HCT116 (cell line): ENCODE data around the gene GOLGA1. TPM values are rescaled to one million over a fixed set of nuclear protein-coding genes. Genes with fewer than 3 reads are reported as not detected.

Experiments
- ATAC-seq: fragments of 200-7000 bp; cut with Tn5 transposase; 2 replicates; pipeline ENCODE4 v1.9.1; 2020; ENCODE audit warnings: mild to moderate bottlenecking, moderate library complexity
- BruUV-seq: library from RNA; stranded (reverse); fragments of 400-500 nt; replicated peaks from 2 replicates; lab custom pipeline; 2021; lab: Mats Ljungman, UMichigan
- CTCF ChIA-PET: fragments of 300-600 bp; sonication (Branson Sonifier 250); formaldehyde crosslinking; loops from one replicate; lab custom pipeline; 2021; ENCODE audit warnings: antibody characterized with exemption; lab: Charles Lee
- POLR2A ChIA-PET: fragments of 300-600, 350-600 bp; sonication (Branson Sonifier 250); formaldehyde crosslinking; loops from one replicate; lab custom pipeline; 2021; ENCODE audit warnings: antibody characterized with exemption; lab: Charles Lee
- RAD21 ChIA-PET, 2 experiments: fragments of 300-600 bp; sonication (Branson Sonifier 250); formaldehyde crosslinking; loops; one replicate each; lab custom pipeline; 2023; ENCODE audit warnings: low total read pairs in 2 of 2; ENCODE audit not compliant: uncharacterized antibody in 2 of 2, unreplicated experiment in 2 of 2, low non-redundant PET in 1 of 2; lab: Charles Lee
- DNase-seq: peaks from one replicate; pipeline ENCODE4 v3.0.0-alpha.2; 2010; ENCODE audit warnings: low read depth, low spot score
- H2AFZ ChIP-seq: fragments of 200-600 bp; shearing (Covaris generic), sonication (generic); 2 replicates; pipeline ENCODE4 v1.6.1; 2017; ENCODE audit warnings: low read depth, mixed run types, mixed read lengths, antibody characterized with exemption, low read length; ENCODE audit not compliant: poor library complexity, severe bottlenecking
- H3K27ac ChIP-seq: 2 replicates; pipeline ENCODE4 v1.5.1; 2012; ENCODE audit warnings: low read depth, low read length
- H3K27me3 ChIP-seq: fragments of 200-600 bp; sonication (generic); 2 replicates; pipeline ENCODE4 v1.6.1; 2016; ENCODE audit warnings: mixed run types, low read length, mixed read lengths; ENCODE audit not compliant: insufficient read depth
- H3K36me3 ChIP-seq, 2 experiments: fragments of 200-500 bp in 1 of 2; fragments of 200-600 bp in 1 of 2; sonication (Bioruptor generic) in 1 of 2; sonication (generic) in 1 of 2; 2 replicates each; pipeline versions ENCODE4 v1.5.1 to v1.6.1; 2014 to 2016; ENCODE audit warnings: low read length in 2 of 2, inconsistent platforms in 1 of 2, mixed read lengths in 1 of 2, mixed run types in 1 of 2; ENCODE audit not compliant: insufficient read depth in 2 of 2, control insufficient read depth in 1 of 2
- H3K4me1 ChIP-seq, 2 experiments: fragments of 200-600 bp in 1 of 2; sonication (generic) in 1 of 2; 2 replicates each; pipeline versions ENCODE4 v1.5.1 to v1.6.1; 2012 to 2017; ENCODE audit warnings: low read length in 2 of 2, inconsistent platforms in 1 of 2, mild to moderate bottlenecking in 1 of 2, mixed read lengths in 1 of 2, mixed run types in 1 of 2, moderate library complexity in 1 of 2; ENCODE audit not compliant: insufficient read depth in 2 of 2, control insufficient read depth in 1 of 2
- H3K4me2 ChIP-seq: fragments of 200-600 bp; sonication (generic); 2 replicates; pipeline ENCODE4 v1.6.1; 2017; ENCODE audit warnings: mixed run types, low read length, mixed read lengths
- H3K4me3 ChIP-seq, 2 experiments: fragments of 200-600 bp in 1 of 2; sonication (generic) in 1 of 2; replicated peaks in 1 of 2; 2 replicates each; pipeline ENCODE4 v1.5.1; 2011 to 2016; ENCODE audit warnings: low read length in 2 of 2, control low read depth in 1 of 2, low read depth in 1 of 2, mild to moderate bottlenecking in 1 of 2, mixed read lengths in 1 of 2, mixed run types in 1 of 2
- H3K79me2 ChIP-seq: fragments of 200-600 bp; sonication (generic); 2 replicates; pipeline ENCODE4 v1.6.1; 2017; ENCODE audit warnings: mild to moderate bottlenecking, mixed run types, low read length, moderate library complexity, mixed read lengths; ENCODE audit not compliant: insufficient read depth
- H3K9ac ChIP-seq: fragments of 200-600 bp; sonication (generic); 2 replicates; pipeline ENCODE4 v1.6.1; 2016; ENCODE audit warnings: low read length, mixed read lengths
- H3K9me2 ChIP-seq: fragments of 200-600 bp; sonication (generic), shearing (Covaris generic); 2 replicates; pipeline ENCODE4 v1.6.1; 2017; ENCODE audit warnings: mixed run types, mild to moderate bottlenecking, moderate library complexity; ENCODE audit not compliant: insufficient read depth
- H3K9me3 ChIP-seq, 2 experiments: fragments of 200-500 bp in 1 of 2; fragments of 200-600 bp in 1 of 2; sonication (Bioruptor generic) in 1 of 2; sonication (generic) in 1 of 2; 2 replicates each; pipeline ENCODE4 v1.6.1; 2014 to 2017; ENCODE audit warnings: low read length in 2 of 2, mixed read lengths in 2 of 2, inconsistent platforms in 1 of 2, low read depth in 1 of 2, mild to moderate bottlenecking in 1 of 2, mixed run types in 1 of 2, moderate library complexity in 1 of 2; ENCODE audit not compliant: control insufficient read depth in 1 of 2, insufficient read depth in 1 of 2
- H4K20me1 ChIP-seq: fragments of 200-600 bp; sonication (generic), shearing (Covaris generic); 2 replicates; pipeline ENCODE4 v1.6.1; 2017; ENCODE audit warnings: mixed run types, mild to moderate bottlenecking, moderate library complexity; ENCODE audit not compliant: insufficient read depth
- CBX3 ChIP-seq: IDR thresholded peaks from 2 replicates; pipeline ENCODE4 v1.6.1; 2012; ENCODE audit warnings: low read depth
- EGR1 ChIP-seq: IDR thresholded peaks from 2 replicates; pipeline ENCODE4 v1.6.1; 2012; ENCODE audit warnings: low read depth
- ELF1 ChIP-seq: IDR thresholded peaks from 2 replicates; pipeline ENCODE4 v1.6.1; 2012; ENCODE audit warnings: low read depth, borderline replicate concordance
- EZH2phosphoT487 ChIP-seq: fragments of 200-600 bp; IDR thresholded peaks from 2 replicates; pipeline ENCODE4 v1.6.1; 2018; ENCODE audit warnings: antibody characterized with exemption, borderline replicate concordance
- JUND ChIP-seq: IDR thresholded peaks from 2 replicates; pipeline ENCODE4 v1.6.1; 2012
- MAX ChIP-seq: IDR thresholded peaks from 2 replicates; pipeline ENCODE4 v1.6.1; 2012
- POLR2AphosphoS5 ChIP-seq: IDR thresholded peaks from 2 replicates; pipeline ENCODE4 v1.6.1; 2011; ENCODE audit warnings: mild to moderate bottlenecking, low read depth, low read length, moderate library complexity
- RAD21 ChIP-seq: IDR thresholded peaks from 2 replicates; pipeline ENCODE4 v1.6.1; 2012; ENCODE audit warnings: low read depth, mild to moderate bottlenecking
- SRF ChIP-seq: IDR thresholded peaks from 2 replicates; pipeline ENCODE4 v1.6.1; 2012; ENCODE audit warnings: low read depth
- ZFX ChIP-seq: fragments of 450-650 bp; IDR thresholded peaks from 2 replicates; pipeline ENCODE4 v1.6.1; 2017
- ZNF274 ChIP-seq: fragments of 200-500 bp; sonication (Bioruptor generic); IDR thresholded peaks from 2 replicates; pipeline ENCODE4 v1.6.1; 2014; ENCODE audit warnings: mild to moderate bottlenecking, low read depth, low read length, inconsistent platforms
- intact Hi-C: fragments of 100-400 bp; cut with micrococcal nuclease; formaldehyde crosslinking; loops from 2 replicates; pipeline ENCODE4 v1.10.0; 2022
- total RNA-seq: library from RNA; stranded (reverse); gene quantifications from one replicate; pipeline ENCODE4 v1.2.1, GENCODE V29; 2021; ENCODE audit not compliant: unreplicated experiment
- TF ChIP-seq, protein P1 (sequence below): IDR thresholded peaks from 2 replicates; pipeline ENCODE4 v1.6.1; 2011; ENCODE audit warnings: mild to moderate bottlenecking, low read length, moderate library complexity; ENCODE audit not compliant: insufficient replicate concordance; ENCODE audit errors: extremely low read depth
- TF ChIP-seq, protein P2 (sequence below), 3 experiments: fragments of 200-600 bp in 1 of 3; sonication (generic) in 1 of 3; IDR thresholded peaks in 2 of 3; conservative IDR thresholded peaks in 1 of 3; 2 replicates each; pipeline ENCODE4 v1.5.1; 2012 to 2017; ENCODE audit warnings: low read depth in 2 of 3, low read length in 2 of 3, antibody characterized with exemption in 1 of 3, borderline replicate concordance in 1 of 3, control low read depth in 1 of 3, mild to moderate bottlenecking in 1 of 3, mixed read lengths in 1 of 3, mixed run types in 1 of 3, moderate library complexity in 1 of 3; ENCODE audit not compliant: insufficient read depth in 1 of 3
- TF ChIP-seq, protein P3 (sequence below): IDR thresholded peaks from 2 replicates; pipeline ENCODE4 v1.6.1; 2012; ENCODE audit warnings: low read depth

GOLGA1 gene
- total RNA-seq, 1 experiment from 2014 or later: 13.1 TPM

- intact Hi-C loops: no loop called here
- BruUV-seq: no TSS peak
- H3K9me3 ChIP-seq: no peaks in the 10 kb centered on the region
These were observed 53.9 kb downstream of the GOLGA1 start for GRCh38 chr9:124886866-124887492.

More at GRCh38 chr9:124886866-124887492, 53.9 kb downstream of the GOLGA1 start:
- Histone ChIP-seq H3K9me2 (no peaks in the 10 kb centered on the region), H3K9ac (no peak overlapping the region), H4K20me1 (no peaks in the 10 kb centered on the region), H3K27ac (no peak overlapping the region), H3K4me1 (no peaks in the 10 kb centered on the region), H3K4me2 (no peak overlapping the region), H3K36me3 (peaks cover 0 to 2% of the 10 kb centered on the region in 2 experiments), H3K4me3 (no peak overlapping the region), H3K27me3 (no peaks in the 10 kb centered on the region), H2AFZ (no peak overlapping the region), H3K79me2 (no peaks in the 10 kb centered on the region)
- POLR2A ChIA-PET: no interaction called here
- DNase-seq (no peak), ATAC-seq (no peak)
- no peak for TF ChIP-seq RAD21
- TF ChIP-seq EZH2phosphoT487: no peak
- no peak for TF ChIP-seq ZNF274
- no peak for TF ChIP-seq CBX3
- TF ChIP-seq, protein P1, sequence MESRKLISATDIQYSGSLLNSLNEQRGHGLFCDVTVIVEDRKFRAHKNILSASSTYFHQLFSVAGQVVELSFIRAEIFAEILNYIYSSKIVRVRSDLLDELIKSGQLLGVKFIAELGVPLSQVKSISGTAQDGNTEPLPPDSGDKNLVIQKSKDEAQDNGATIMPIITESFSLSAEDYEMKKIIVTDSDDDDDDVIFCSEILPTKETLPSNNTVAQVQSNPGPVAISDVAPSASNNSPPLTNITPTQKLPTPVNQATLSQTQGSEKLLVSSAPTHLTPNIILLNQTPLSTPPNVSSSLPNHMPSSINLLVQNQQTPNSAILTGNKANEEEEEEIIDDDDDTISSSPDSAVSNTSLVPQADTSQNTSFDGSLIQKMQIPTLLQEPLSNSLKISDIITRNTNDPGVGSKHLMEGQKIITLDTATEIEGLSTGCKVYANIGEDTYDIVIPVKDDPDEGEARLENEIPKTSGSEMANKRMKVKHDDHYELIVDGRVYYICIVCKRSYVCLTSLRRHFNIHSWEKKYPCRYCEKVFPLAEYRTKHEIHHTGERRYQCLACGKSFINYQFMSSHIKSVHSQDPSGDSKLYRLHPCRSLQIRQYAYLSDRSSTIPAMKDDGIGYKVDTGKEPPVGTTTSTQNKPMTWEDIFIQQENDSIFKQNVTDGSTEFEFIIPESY: no peak
- TF ChIP-seq SRF: no peak
- TF ChIP-seq ELF1: no peak
- TF ChIP-seq ZFX: no peak
- TF ChIP-seq, protein P2, sequence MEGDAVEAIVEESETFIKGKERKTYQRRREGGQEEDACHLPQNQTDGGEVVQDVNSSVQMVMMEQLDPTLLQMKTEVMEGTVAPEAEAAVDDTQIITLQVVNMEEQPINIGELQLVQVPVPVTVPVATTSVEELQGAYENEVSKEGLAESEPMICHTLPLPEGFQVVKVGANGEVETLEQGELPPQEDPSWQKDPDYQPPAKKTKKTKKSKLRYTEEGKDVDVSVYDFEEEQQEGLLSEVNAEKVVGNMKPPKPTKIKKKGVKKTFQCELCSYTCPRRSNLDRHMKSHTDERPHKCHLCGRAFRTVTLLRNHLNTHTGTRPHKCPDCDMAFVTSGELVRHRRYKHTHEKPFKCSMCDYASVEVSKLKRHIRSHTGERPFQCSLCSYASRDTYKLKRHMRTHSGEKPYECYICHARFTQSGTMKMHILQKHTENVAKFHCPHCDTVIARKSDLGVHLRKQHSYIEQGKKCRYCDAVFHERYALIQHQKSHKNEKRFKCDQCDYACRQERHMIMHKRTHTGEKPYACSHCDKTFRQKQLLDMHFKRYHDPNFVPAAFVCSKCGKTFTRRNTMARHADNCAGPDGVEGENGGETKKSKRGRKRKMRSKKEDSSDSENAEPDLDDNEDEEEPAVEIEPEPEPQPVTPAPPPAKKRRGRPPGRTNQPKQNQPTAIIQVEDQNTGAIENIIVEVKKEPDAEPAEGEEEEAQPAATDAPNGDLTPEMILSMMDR (IDR thresholded peaks at IDR 0.05 in 2 of 3, conservative IDR thresholded peaks at IDR 0.05 in 1 of 3; ENCODE audit: borderline replicate concordance in 1 of 3, insufficient read depth in 1 of 3, low read depth in 2 of 3, low read length in 2 of 3): no peak
- no peak for TF ChIP-seq EGR1
- no peak for TF ChIP-seq POLR2AphosphoS5
- TF ChIP-seq MAX: no peak
- TF ChIP-seq JUND: no peak
- TF ChIP-seq, protein P3, sequence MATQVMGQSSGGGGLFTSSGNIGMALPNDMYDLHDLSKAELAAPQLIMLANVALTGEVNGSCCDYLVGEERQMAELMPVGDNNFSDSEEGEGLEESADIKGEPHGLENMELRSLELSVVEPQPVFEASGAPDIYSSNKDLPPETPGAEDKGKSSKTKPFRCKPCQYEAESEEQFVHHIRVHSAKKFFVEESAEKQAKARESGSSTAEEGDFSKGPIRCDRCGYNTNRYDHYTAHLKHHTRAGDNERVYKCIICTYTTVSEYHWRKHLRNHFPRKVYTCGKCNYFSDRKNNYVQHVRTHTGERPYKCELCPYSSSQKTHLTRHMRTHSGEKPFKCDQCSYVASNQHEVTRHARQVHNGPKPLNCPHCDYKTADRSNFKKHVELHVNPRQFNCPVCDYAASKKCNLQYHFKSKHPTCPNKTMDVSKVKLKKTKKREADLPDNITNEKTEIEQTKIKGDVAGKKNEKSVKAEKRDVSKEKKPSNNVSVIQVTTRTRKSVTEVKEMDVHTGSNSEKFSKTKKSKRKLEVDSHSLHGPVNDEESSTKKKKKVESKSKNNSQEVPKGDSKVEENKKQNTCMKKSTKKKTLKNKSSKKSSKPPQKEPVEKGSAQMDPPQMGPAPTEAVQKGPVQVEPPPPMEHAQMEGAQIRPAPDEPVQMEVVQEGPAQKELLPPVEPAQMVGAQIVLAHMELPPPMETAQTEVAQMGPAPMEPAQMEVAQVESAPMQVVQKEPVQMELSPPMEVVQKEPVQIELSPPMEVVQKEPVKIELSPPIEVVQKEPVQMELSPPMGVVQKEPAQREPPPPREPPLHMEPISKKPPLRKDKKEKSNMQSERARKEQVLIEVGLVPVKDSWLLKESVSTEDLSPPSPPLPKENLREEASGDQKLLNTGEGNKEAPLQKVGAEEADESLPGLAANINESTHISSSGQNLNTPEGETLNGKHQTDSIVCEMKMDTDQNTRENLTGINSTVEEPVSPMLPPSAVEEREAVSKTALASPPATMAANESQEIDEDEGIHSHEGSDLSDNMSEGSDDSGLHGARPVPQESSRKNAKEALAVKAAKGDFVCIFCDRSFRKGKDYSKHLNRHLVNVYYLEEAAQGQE: no peak
- CTCF ChIA-PET: no interaction called here
- RAD21 ChIA-PET: no interaction called here
